ENCODE results near the gene RIMS1. TPM values are rescaled to one million over a fixed set of nuclear protein-coding genes. Genes with fewer than 3 reads are reported as not detected.

The RIMS1 gene
- total RNA-seq, 6 experiments from 2014 or later = 1.5 to 2.5 (median 2.2) TPM

DNA sequence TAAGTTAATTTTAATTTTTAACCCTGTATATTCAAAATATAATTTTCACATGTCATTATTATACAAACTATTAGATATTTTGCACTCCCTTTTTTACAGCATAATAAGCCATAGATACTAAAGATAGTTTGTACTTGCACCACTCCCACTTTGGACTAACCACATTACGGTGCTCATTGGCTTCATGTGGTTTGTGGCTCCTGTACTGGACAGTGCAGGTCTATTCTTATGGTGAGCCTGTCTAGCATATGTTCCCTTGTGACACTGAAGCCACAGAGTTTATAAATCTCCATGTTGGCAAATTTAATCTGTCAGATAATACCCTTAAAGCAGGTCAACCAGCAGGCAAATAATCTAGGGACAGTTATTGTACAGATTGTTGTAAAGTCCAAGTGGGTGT lies 381.1 kb downstream of the RIMS1 start:
- Mint-ChIP-seq H3K4me3 (no peak overlapping the region), H3K27ac (no peak overlapping the region), H3K4me1 (ENCODE audit: low read depth) (peaks cover 3% of the 10 kb centered on the region), H3K27me3 (ENCODE audit: insufficient read depth) (no peaks in the 10 kb centered on the region), H3K36me3 (ENCODE audit: low read depth) (no peaks in the 10 kb centered on the region), H3K9me3 (no peaks in the 10 kb centered on the region)
- DNase-seq = no peak
- TF ChIP-seq, protein P1, sequence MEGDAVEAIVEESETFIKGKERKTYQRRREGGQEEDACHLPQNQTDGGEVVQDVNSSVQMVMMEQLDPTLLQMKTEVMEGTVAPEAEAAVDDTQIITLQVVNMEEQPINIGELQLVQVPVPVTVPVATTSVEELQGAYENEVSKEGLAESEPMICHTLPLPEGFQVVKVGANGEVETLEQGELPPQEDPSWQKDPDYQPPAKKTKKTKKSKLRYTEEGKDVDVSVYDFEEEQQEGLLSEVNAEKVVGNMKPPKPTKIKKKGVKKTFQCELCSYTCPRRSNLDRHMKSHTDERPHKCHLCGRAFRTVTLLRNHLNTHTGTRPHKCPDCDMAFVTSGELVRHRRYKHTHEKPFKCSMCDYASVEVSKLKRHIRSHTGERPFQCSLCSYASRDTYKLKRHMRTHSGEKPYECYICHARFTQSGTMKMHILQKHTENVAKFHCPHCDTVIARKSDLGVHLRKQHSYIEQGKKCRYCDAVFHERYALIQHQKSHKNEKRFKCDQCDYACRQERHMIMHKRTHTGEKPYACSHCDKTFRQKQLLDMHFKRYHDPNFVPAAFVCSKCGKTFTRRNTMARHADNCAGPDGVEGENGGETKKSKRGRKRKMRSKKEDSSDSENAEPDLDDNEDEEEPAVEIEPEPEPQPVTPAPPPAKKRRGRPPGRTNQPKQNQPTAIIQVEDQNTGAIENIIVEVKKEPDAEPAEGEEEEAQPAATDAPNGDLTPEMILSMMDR (IDR thresholded peaks at IDR 0.05) = no peak

DNA sequence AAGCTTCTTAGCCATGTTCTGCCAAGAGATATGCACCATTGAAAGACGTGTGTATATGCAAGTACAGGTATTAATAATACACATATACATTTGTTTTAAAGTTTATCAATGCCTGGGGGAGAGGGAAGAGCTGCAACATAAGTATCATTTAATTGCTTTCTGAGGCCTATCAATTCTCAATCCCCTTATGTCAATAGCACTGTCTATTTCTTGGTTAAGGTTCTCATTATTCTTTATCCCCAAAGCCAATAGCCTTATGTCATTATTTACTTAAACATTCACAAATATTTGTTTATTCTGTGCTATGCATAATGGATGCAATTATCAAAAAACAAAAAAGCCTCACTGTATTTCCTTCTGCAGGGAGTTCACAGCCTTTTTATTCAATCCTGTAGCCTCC lies 385.2 kb downstream of the RIMS1 start:
- H3K27me3 Mint-ChIP-seq (ENCODE audit: insufficient read depth) = no peaks in the 10 kb centered on the region
- TF ChIP-seq, protein P1 (IDR thresholded peaks at IDR 0.05) = no peak
- H3K27ac Mint-ChIP-seq = no peak overlapping the region
- H3K4me1 Mint-ChIP-seq (ENCODE audit: low read depth) = peaks cover 16% of the 10 kb centered on the region
- DNase-seq = no peak
- H3K36me3 Mint-ChIP-seq (ENCODE audit: low read depth) = no peaks in the 10 kb centered on the region
- no peak overlapping the region for H3K4me3 Mint-ChIP-seq
- H3K9me3 Mint-ChIP-seq = no peaks in the 10 kb centered on the region

DNA sequence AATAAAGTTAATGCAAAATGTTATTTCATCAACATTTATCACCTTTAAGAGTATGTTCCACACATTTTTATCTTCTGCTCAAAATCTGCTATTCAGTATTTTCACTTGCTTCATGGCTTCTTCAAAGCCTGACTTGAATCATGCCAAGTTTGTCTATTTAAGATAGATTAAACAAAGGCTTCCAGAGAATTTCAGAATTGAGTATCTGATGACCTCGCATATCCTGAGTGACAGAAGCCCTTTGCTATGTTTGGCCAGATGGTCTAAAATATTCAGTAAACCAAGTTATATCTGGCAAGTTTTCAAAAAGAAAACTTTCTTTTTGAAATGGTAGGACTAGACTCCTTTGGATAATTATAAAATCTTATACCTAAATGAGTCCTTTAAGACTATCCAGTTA lies 386.6 kb downstream of the RIMS1 start:
- TF ChIP-seq, protein P1 (IDR thresholded peaks at IDR 0.05) = no peak
- Mint-ChIP-seq H3K4me1 (ENCODE audit: low read depth) (peaks cover 16% of the 10 kb centered on the region), H3K9me3 (no peaks in the 10 kb centered on the region), H3K27me3 (ENCODE audit: insufficient read depth) (no peaks in the 10 kb centered on the region), H3K4me3 (no peak overlapping the region), H3K36me3 (ENCODE audit: low read depth) (no peaks in the 10 kb centered on the region), H3K27ac (no peak overlapping the region)
- DNase-seq = peak; percentile 8

DNA sequence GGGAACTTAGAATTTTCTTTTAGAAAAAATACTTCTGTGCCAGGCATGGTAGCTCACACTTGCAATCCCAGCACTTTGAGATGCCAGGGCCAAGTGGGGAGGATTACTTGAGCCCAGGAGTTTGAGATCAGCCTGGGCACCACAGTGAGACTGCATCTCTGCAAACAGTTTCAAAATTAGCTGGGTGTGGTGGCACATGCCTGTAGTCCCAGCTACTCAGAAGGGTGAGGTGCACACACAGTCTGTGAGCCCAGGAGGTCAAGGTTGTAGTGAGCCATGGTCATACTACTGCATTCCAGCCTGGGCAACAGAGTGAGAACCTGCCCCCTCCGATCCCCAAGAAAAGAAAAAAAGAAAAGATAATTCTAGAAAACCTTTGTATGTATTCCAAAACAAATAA lies 389.5 kb downstream of the RIMS1 start:
- TF ChIP-seq, protein P1 (IDR thresholded peaks at IDR 0.05) = no peak
- Mint-ChIP-seq H3K27me3 (ENCODE audit: insufficient read depth) (no peaks in the 10 kb centered on the region), H3K27ac (no peak overlapping the region), H3K4me1 (ENCODE audit: low read depth) (peaks cover 16% of the 10 kb centered on the region), H3K4me3 (no peak overlapping the region), H3K36me3 (ENCODE audit: low read depth) (no peaks in the 10 kb centered on the region), H3K9me3 (no peaks in the 10 kb centered on the region)
- DNase-seq = no peak

DNA sequence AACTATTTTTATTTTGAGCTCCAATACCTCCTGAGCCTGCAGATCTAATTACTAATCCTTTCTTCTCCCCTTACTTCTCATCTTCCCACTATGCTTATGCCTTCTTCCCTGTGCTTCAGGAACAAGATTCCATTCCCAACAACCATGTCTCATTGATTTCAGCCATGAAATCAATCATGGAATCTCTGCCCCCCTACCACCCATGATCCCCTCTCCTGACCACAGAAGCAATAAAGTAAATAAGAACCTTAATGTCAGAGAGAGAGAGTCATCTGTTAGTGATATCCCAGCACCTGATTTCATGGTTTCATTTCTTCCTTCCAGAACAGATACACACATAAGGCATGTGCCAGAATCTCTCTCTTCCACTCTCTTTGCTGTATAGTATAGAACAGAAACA lies 395.9 kb downstream of the RIMS1 start:
- Mint-ChIP-seq H3K9me3 (no peaks in the 10 kb centered on the region), H3K27me3 (ENCODE audit: insufficient read depth) (no peaks in the 10 kb centered on the region), H3K36me3 (ENCODE audit: low read depth) (no peaks in the 10 kb centered on the region), H3K4me1 (ENCODE audit: low read depth) (peaks cover 10% of the 10 kb centered on the region), H3K4me3 (no peak overlapping the region), H3K27ac (no peak overlapping the region)
- no peak for DNase-seq
- TF ChIP-seq, protein P1 (IDR thresholded peaks at IDR 0.05) = no peak

DNA sequence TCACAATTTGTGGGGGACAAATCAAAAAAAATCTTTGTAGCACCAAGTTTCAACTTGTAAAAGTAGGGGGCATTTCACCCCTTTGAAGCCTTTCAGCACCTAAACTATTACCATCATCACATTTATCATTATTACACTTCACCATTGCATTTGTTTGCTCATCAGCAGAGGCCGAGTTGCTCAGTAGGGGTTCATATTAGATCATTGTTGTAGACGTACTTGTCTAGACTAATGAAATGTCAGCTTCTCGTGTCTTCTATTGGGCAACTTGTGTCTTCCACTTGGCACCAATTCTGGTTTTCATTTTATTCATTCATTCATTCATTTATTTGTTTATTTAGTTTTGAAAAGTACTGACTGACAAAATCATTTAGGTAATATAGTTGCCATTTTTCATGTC lies 397.2 kb downstream of the RIMS1 start:
- no peak overlapping the region for H3K4me3 Mint-ChIP-seq
- H3K36me3 Mint-ChIP-seq (ENCODE audit: low read depth) = no peaks in the 10 kb centered on the region
- H3K27me3 Mint-ChIP-seq (ENCODE audit: insufficient read depth) = no peaks in the 10 kb centered on the region
- no peak overlapping the region for H3K27ac Mint-ChIP-seq
- TF ChIP-seq, protein P1 (IDR thresholded peaks at IDR 0.05) = no peak
- H3K4me1 Mint-ChIP-seq (ENCODE audit: low read depth) = peaks cover 24% of the 10 kb centered on the region
- no peaks in the 10 kb centered on the region for H3K9me3 Mint-ChIP-seq
- DNase-seq = no peak

All from HFFc6 (cell line).